Nephron progenitor cell (in vitro differentiated cells): Measurements from ENCODE around the gene CAB39L.

Experiments
- DNase-seq: peaks from one replicate; pipeline ENCODE4 v3.0.0; 2021
- H3K27ac Mint-ChIP-seq: 2 replicates; pipeline ENCODE4 v1.8.0; 2021; ENCODE audit warnings: mild to moderate bottlenecking, moderate library complexity, mixed read lengths
- H3K27me3 Mint-ChIP-seq: 2 replicates; pipeline ENCODE4 v1.8.0; 2021; ENCODE audit warnings: mild to moderate bottlenecking, low read depth, mixed read lengths; ENCODE audit not compliant: poor library complexity
- H3K36me3 Mint-ChIP-seq: 2 replicates; pipeline ENCODE4 v1.8.0; 2021; ENCODE audit warnings: low read depth, mixed read lengths
- H3K4me1 Mint-ChIP-seq: 2 replicates; pipeline ENCODE4 v1.8.0; 2021; ENCODE audit warnings: mixed read lengths
- H3K4me3 Mint-ChIP-seq: 2 replicates; pipeline ENCODE4 v1.8.0; 2021; ENCODE audit warnings: mild to moderate bottlenecking, moderate library complexity, mixed read lengths
- H3K9me3 Mint-ChIP-seq: 2 replicates; pipeline ENCODE4 v1.8.0; 2021; ENCODE audit warnings: mild to moderate bottlenecking, moderate library complexity, mixed read lengths
- TF ChIP-seq, protein P1 (sequence below): fragments of 200-600 bp; sonication (generic); IDR thresholded peaks from 2 replicates; pipeline ENCODE4 v1.5.0; 2021; ENCODE audit warnings: antibody characterized with exemption

The CAB39L gene

DNA sequence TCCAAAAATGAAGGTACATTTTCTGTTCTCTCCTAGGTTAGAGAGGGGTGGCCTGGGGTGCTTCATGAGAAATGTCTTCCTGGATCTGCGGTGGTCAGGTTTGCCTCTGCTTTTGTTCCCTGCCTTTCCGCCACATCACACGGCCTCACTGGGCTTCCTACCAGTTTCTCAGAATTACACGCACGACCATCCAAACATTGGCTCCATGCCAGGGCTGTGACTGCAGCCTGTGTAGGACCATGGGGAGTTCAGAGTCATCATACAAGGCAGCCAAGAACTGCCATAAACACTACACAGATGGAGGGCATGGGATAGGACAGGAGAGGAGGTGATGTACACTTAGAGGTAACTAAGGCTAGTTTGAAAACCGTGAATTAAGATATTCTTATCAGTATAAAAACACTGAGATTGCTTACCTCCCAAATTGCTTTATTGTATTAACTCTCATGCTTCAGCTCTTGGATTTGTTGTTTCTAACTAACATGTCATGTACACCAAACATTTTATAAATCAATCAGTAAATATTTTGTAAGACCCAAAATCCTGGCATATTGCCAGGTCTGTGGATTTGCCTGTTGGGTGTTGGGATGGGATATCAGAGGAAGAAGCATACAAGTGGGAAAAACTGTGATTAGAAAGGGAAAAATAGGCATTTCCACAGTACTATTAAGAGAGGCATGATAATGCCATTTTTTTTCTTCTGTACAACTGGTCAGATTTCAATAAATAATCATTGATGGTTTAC is 150.9 kb downstream of the CAB39L start:
- Mint-ChIP-seq H3K9me3 (no peaks in the 10 kb centered on the region), H3K27ac (no peak overlapping the region), H3K36me3 (no peaks in the 10 kb centered on the region), H3K4me1 (no peaks in the 10 kb centered on the region), H3K4me3 (no peak overlapping the region), H3K27me3 (no peaks in the 10 kb centered on the region)
- DNase-seq: no peak
- TF ChIP-seq, protein P1, sequence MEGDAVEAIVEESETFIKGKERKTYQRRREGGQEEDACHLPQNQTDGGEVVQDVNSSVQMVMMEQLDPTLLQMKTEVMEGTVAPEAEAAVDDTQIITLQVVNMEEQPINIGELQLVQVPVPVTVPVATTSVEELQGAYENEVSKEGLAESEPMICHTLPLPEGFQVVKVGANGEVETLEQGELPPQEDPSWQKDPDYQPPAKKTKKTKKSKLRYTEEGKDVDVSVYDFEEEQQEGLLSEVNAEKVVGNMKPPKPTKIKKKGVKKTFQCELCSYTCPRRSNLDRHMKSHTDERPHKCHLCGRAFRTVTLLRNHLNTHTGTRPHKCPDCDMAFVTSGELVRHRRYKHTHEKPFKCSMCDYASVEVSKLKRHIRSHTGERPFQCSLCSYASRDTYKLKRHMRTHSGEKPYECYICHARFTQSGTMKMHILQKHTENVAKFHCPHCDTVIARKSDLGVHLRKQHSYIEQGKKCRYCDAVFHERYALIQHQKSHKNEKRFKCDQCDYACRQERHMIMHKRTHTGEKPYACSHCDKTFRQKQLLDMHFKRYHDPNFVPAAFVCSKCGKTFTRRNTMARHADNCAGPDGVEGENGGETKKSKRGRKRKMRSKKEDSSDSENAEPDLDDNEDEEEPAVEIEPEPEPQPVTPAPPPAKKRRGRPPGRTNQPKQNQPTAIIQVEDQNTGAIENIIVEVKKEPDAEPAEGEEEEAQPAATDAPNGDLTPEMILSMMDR: no peak

DNA sequence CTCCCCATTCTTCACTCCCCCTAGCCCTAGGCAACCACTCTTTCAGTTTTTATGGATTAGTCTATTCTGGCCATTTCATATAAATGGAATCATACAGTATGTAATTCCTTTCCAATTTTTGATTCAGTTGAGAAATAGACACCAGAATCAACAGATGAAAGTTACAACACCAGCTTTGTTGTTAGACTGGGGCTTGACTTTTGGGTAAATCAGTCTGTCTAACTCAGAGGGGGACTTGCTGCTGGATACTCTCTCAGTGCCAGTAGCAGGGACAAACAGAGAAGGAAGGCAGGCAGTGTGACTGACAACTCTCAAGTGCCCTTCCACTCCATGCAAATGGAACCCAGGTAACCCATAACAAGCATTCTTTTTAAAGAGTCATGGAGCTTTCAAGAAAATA is 155.4 kb downstream of the CAB39L start:
- Mint-ChIP-seq H3K9me3 (no peaks in the 10 kb centered on the region), H3K36me3 (no peaks in the 10 kb centered on the region), H3K4me1 (no peaks in the 10 kb centered on the region), H3K27ac (no peak overlapping the region), H3K27me3 (peaks cover 4% of the 10 kb centered on the region), H3K4me3 (no peak overlapping the region)
- TF ChIP-seq, protein P1: no peak
- no peak for DNase-seq

DNA sequence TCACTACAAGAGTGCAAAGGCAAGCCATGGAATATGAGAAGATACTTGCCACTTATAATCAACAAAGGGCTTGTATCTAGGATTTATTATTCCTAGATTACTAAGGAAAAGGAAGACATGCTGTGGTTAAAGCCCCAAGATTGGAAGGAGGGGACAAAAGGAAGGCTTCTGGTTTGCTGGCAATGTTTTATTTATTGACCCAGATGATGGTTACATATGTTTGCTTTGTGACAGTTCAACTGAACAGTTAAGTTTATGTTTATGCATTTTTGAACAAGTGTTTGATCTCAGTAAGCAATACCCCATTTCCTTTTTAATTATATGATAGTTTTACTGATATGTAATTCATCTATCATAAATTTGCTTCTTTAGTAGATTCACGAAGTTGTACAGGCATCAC is 155.9 kb downstream of the CAB39L start:
- H3K27me3 Mint-ChIP-seq: peaks cover 4% of the 10 kb centered on the region
- no peaks in the 10 kb centered on the region for H3K4me1 Mint-ChIP-seq
- no peak overlapping the region for H3K27ac Mint-ChIP-seq

DNA sequence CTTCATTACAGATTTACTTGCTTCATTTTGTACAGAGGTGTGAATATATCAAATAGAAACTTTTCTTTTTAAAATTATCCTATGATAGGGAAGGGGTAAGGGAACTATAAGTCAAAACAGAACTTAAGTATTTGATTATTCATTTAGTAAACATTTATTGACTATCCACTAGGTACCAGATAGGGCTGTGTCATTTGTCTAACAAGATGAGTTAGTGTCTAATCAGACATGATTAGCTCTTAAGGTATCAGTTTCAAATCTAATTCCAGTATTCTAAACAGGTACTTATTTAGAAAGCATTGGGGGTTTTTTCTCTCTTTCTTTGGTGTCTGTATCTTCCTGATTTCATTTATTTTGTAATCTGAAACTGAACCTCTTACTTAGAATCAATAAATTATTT is 164.0 kb downstream of the CAB39L start:
- H3K27ac Mint-ChIP-seq: no peak overlapping the region
- H3K4me3 Mint-ChIP-seq: no peak overlapping the region
- H3K36me3 Mint-ChIP-seq: no peaks in the 10 kb centered on the region
- TF ChIP-seq, protein P1: no peak
- H3K9me3 Mint-ChIP-seq: no peaks in the 10 kb centered on the region
- peaks cover 7% of the 10 kb centered on the region for H3K4me1 Mint-ChIP-seq
- peaks cover 4% of the 10 kb centered on the region for H3K27me3 Mint-ChIP-seq
- no peak for DNase-seq

More for the DNA sequence above, 155.9 kb downstream of the CAB39L start:
- Mint-ChIP-seq H3K36me3 (no peaks in the 10 kb centered on the region), H3K4me3 (no peak overlapping the region), H3K9me3 (no peaks in the 10 kb centered on the region)
- no peak for DNase-seq
- TF ChIP-seq, protein P1: no peak

DNA sequence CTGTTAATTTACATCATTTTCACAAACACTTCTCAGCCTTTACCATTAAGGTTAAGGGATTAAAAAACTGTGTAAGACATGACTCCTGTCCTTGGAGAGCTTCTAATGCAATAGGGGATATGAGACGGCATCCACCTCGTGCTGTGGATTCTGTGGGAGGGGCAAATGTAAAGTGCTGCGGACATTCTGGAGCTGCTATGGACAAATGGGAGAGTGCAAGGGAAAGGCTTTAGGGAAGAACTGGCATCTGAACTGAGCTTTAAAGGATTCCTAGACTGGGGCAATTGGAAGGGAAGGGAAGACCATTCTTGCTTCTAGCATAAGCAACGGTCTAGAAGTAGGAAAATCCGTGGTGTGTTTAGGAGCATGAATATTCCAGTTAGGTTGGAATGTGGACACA is 164.8 kb downstream of the CAB39L start:
- Mint-ChIP-seq H3K27ac (peak overlapping the region; percentile 51), H3K4me3 (no peak overlapping the region), H3K4me1 (peaks cover 7% of the 10 kb centered on the region), H3K36me3 (no peaks in the 10 kb centered on the region), H3K27me3 (no peaks in the 10 kb centered on the region), H3K9me3 (no peaks in the 10 kb centered on the region)
- DNase-seq: no peak
- TF ChIP-seq, protein P1: no peak

DNA sequence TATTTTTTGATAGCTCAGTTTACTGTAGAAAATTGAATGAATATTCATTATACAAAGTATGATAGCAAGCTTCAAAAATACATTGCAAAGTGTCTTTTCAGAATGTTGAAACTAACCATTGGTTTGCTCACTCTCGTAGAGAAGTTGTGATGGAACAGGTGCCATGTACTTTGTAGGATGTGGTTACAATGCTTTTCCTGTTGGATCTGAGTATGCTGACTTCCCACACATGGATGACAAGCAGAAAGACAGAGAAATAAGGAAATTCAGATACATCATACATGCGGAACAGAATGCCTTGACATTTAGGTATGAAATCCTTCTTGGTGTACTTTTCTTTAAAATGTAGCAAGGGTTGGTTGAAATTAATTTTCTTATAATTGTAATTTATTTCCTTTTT is 165.7 kb downstream of the CAB39L start:
- Mint-ChIP-seq H3K4me1 (peaks cover 7% of the 10 kb centered on the region), H3K4me3 (no peak overlapping the region), H3K9me3 (no peaks in the 10 kb centered on the region), H3K27me3 (no peaks in the 10 kb centered on the region), H3K36me3 (no peaks in the 10 kb centered on the region), H3K27ac (no peak overlapping the region)
- TF ChIP-seq, protein P1: no peak
- no peak for DNase-seq
